IMR-90 (cell line): ENCODE results near the gene INMT. TPM values are rescaled to one million over a fixed set of nuclear protein-coding genes. Genes with fewer than 3 reads are reported as not detected.

Experiments used
- ATAC-seq: fragments of 200-7000 bp; cut with Tn5 transposase; 2 replicates; pipeline ENCODE4 v1.9.1; 2020; ENCODE audit warnings: low read depth, mild to moderate bottlenecking, moderate library complexity
- BruUV-seq: library from RNA; stranded (reverse); fragments of 400-500 nt; replicated peaks from 2 replicates; lab custom pipeline; 2021; lab: Mats Ljungman, UMichigan
- CTCF ChIA-PET: fragments of 300-600 bp; formaldehyde crosslinking; extraction: SDS; loops from one replicate; lab custom pipeline; 2021; ENCODE audit warnings: antibody characterized with exemption; lab: Yijun Ruan, JAX
- POLR2A ChIA-PET: fragments of 300-600 bp; sonication (Branson Sonifier 250); formaldehyde crosslinking; loops from one replicate; lab custom pipeline; 2022; ENCODE audit warnings: antibody characterized with exemption; ENCODE audit not compliant: unreplicated experiment; lab: Charles Lee
- DNase-seq: peaks from one replicate; pipeline ENCODE4 v3.0.0; 2013
- H2AFZ ChIP-seq: replicated peaks from 2 replicates; pipeline ENCODE3; 2013; ENCODE audit warnings: low read length, mild to moderate bottlenecking; ENCODE audit not compliant: poor library complexity
- H2AK5ac ChIP-seq: 2 replicates; pipeline ENCODE4 v1.6.1; 2013; ENCODE audit warnings: low read depth, low read length, inconsistent platforms
- H2AK9ac ChIP-seq: replicated peaks from 2 replicates; pipeline ENCODE3; 2013; ENCODE audit warnings: mild to moderate bottlenecking, low read depth, low read length, moderate library complexity; ENCODE audit not compliant: poor library complexity
- H2BK120ac ChIP-seq: 2 replicates; pipeline ENCODE4 v1.6.1; 2013; ENCODE audit warnings: low read depth, low read length, inconsistent platforms
- H2BK15ac ChIP-seq: 3 replicates; pipeline ENCODE4 v1.6.1; 2013; ENCODE audit warnings: low read depth, low read length, inconsistent platforms
- H2BK20ac ChIP-seq: 2 replicates; pipeline ENCODE4 v1.6.1; 2013; ENCODE audit warnings: low read depth, mild to moderate bottlenecking, inconsistent platforms, low read length, moderate library complexity
- H2BK5ac ChIP-seq: 2 replicates; pipeline ENCODE4 v1.6.1; 2013; ENCODE audit warnings: mild to moderate bottlenecking, low read depth, low read length, inconsistent platforms; ENCODE audit not compliant: poor library complexity, severe bottlenecking
- H3K14ac ChIP-seq: replicated peaks from 2 replicates; pipeline ENCODE4 v1.6.1; 2013; ENCODE audit warnings: low read depth, low read length, inconsistent platforms
- H3K18ac ChIP-seq: 2 replicates; pipeline ENCODE4 v1.6.1; 2013; ENCODE audit warnings: low read depth, low read length, control low read depth
- H3K23ac ChIP-seq: 2 replicates; pipeline ENCODE4 v1.6.1; 2013; ENCODE audit warnings: low read depth, low read length, inconsistent platforms
- H3K27ac ChIP-seq: 2 replicates; pipeline ENCODE4 v1.5.1; 2013; ENCODE audit warnings: mild to moderate bottlenecking, control low read depth, low read length; ENCODE audit not compliant: insufficient read depth
- H3K27me3 ChIP-seq: 2 replicates; pipeline ENCODE4 v1.6.1; 2013; ENCODE audit warnings: low read length; ENCODE audit not compliant: control insufficient read depth, insufficient read depth
- H3K36me3 ChIP-seq: 2 replicates; pipeline ENCODE4 v1.6.1; 2013; ENCODE audit warnings: low read length, mixed read lengths; ENCODE audit not compliant: control insufficient read depth, insufficient read depth
- H3K4ac ChIP-seq: 2 replicates; pipeline ENCODE4 v1.6.1; 2013; ENCODE audit warnings: low read depth, low read length, inconsistent platforms
- H3K4me1 ChIP-seq: 2 replicates; pipeline ENCODE4 v1.6.1; 2013; ENCODE audit warnings: low read length, mixed read lengths; ENCODE audit not compliant: control insufficient read depth, insufficient read depth
- H3K4me2 ChIP-seq: 2 replicates; pipeline ENCODE4 v1.6.1; 2013; ENCODE audit warnings: low read depth, mild to moderate bottlenecking, control low read depth, low read length, moderate library complexity
- H3K4me3 ChIP-seq: 2 replicates; pipeline ENCODE4 v1.5.1; 2013; ENCODE audit warnings: low read depth, mild to moderate bottlenecking, control low read depth, low read length, moderate library complexity; ENCODE audit not compliant: insufficient read depth
- H3K56ac ChIP-seq: 2 replicates; pipeline ENCODE4 v1.6.1; 2013; ENCODE audit warnings: low read length, inconsistent platforms; ENCODE audit not compliant: insufficient read depth; ENCODE audit errors: extremely low read depth
- H3K79me1 ChIP-seq, 2 experiments: 2 replicates each; pipeline ENCODE4 v1.6.1; 2013; ENCODE audit warnings: low read length in 2 of 2, inconsistent platforms in 1 of 2, low read depth in 1 of 2
- H3K9ac ChIP-seq: 2 replicates; pipeline ENCODE4 v1.6.1; 2013; ENCODE audit warnings: low read depth, low read length, control low read depth
- H3K9me1 ChIP-seq: 2 replicates; pipeline ENCODE4 v1.6.1; 2013; ENCODE audit warnings: low read length, inconsistent platforms; ENCODE audit not compliant: insufficient read depth
- H3K9me3 ChIP-seq: 2 replicates; pipeline ENCODE4 v1.6.1; 2013; ENCODE audit warnings: low read length; ENCODE audit not compliant: control insufficient read depth, insufficient read depth
- H4K20me1 ChIP-seq: 2 replicates; pipeline ENCODE4 v1.6.1; 2013; ENCODE audit warnings: low read length, inconsistent platforms; ENCODE audit not compliant: insufficient read depth
- H4K5ac ChIP-seq: 2 replicates; pipeline ENCODE4 v1.6.1; 2013; ENCODE audit warnings: mild to moderate bottlenecking, low read depth, low read length, control low read depth
- H4K8ac ChIP-seq, 2 experiments: 2 replicates each; pipeline ENCODE4 v1.6.1; 2013; ENCODE audit warnings: low read depth in 2 of 2, low read length in 2 of 2, control low read depth in 1 of 2, inconsistent platforms in 1 of 2
- H4K91ac ChIP-seq: 2 replicates; pipeline ENCODE4 v1.6.1; 2013; ENCODE audit warnings: low read depth, low read length, inconsistent platforms; ENCODE audit not compliant: insufficient read depth
- BHLHE40 ChIP-seq: fragments of 150-350 bp; IDR thresholded peaks from 2 replicates; pipeline ENCODE4 v1.6.1; 2016; ENCODE audit warnings: mild to moderate bottlenecking, low read depth, low read length
- CEBPB ChIP-seq: IDR thresholded peaks from 2 replicates; pipeline ENCODE4 v1.6.1; 2012; ENCODE audit warnings: low read depth, low read length, improper control_type of control experiment
- CHD1 ChIP-seq: IDR thresholded peaks from 2 replicates; pipeline ENCODE4 v1.6.1; 2012; ENCODE audit warnings: low read depth, low read length, improper control_type of control experiment
- CTCF ChIP-seq: conservative IDR thresholded peaks from 2 replicates; pipeline ENCODE4 v1.5.1; 2012; ENCODE audit warnings: mild to moderate bottlenecking, low read depth, low read length, improper control_type of control experiment
- ELK1 ChIP-seq: fragments of 150-350 bp; IDR thresholded peaks from 2 replicates; pipeline ENCODE4 v1.6.1; 2016; ENCODE audit warnings: low read depth, mild to moderate bottlenecking, low read length, moderate library complexity, borderline replicate concordance
- MAFK ChIP-seq: IDR thresholded peaks from 2 replicates; pipeline ENCODE4 v1.6.1; 2012; ENCODE audit warnings: low read depth, low read length, improper control_type of control experiment
- MAZ ChIP-seq: IDR thresholded peaks from 2 replicates; pipeline ENCODE4 v1.6.1; 2012; ENCODE audit warnings: low read depth, mild to moderate bottlenecking, low read length, improper control_type of control experiment, moderate library complexity, borderline replicate concordance
- POLR2A ChIP-seq: IDR thresholded peaks from 2 replicates; pipeline ENCODE4 v1.6.1; 2012; ENCODE audit warnings: mild to moderate bottlenecking, low read depth, low read length
- RAD21 ChIP-seq: IDR thresholded peaks from 2 replicates; pipeline ENCODE4 v1.6.1; 2012; ENCODE audit warnings: low read length, improper control_type of control experiment
- RFX5 ChIP-seq: IDR thresholded peaks from 2 replicates; pipeline ENCODE4 v1.8.0; 2012; ENCODE audit warnings: low read depth, mild to moderate bottlenecking, low read length, moderate library complexity
- SMC3 ChIP-seq: fragments of 150-350 bp; IDR thresholded peaks from 2 replicates; pipeline ENCODE4 v1.6.1; 2016; ENCODE audit warnings: low read depth, mild to moderate bottlenecking, antibody characterized with exemption, low read length, moderate library complexity
- USF2 ChIP-seq: fragments of 150-350 bp; IDR thresholded peaks from 2 replicates; pipeline ENCODE4 v1.6.1; 2017; ENCODE audit warnings: mild to moderate bottlenecking, antibody characterized with exemption, low read length, low read depth
- WGBS, 2 experiments: methylation state at CpG; one replicate each; pipeline versions ENCODE4 v1.1.5 to v1.1.7; 2013; ENCODE audit warnings: missing lambda C conversion rate in 2 of 2; ENCODE audit not compliant: insufficient read length in 1 of 2; ENCODE audit errors: extremely low coverage in 2 of 2; 5-methylcytosine and 5-hydroxymethylcytosine counted together
- dilution Hi-C: fragments of 300-500 bp; cut with HindIII; formaldehyde crosslinking; loops from one replicate; pipeline ENCODE4 v1.14.3; 2018; ENCODE audit warnings: low sequenced_read_pairs; ENCODE audit not compliant: unreplicated experiment
- in situ Hi-C: fragments of 300-500 bp; cut with MboI; formaldehyde crosslinking; loops from 3 replicates; pipeline ENCODE4 v1.14.3; 2019; ENCODE audit warnings: low sequenced_read_pairs, inconsistent platforms, mixed read lengths
- intact Hi-C: fragments of 100-400 bp; cut with micrococcal nuclease; formaldehyde crosslinking; loops from 2 replicates; pipeline ENCODE4 v1.10.0; 2022
- polyA plus RNA-seq, 3 experiments: library from polyadenylated mRNA; depleted of rRNA; stranded (reverse); fragments of >200 nt; gene quantifications; 2 replicates each; pipeline ENCODE4 v1.2.3, GENCODE V29; 2012; ENCODE audit warnings: low replicate concordance in 1 of 3
- total RNA-seq: library from RNA; depleted of rRNA; stranded (reverse); fragments of >200 nt; gene quantifications from 2 replicates; pipeline ENCODE4 v1.2.3, GENCODE V29; 2012

INMT gene
- total and polyA plus RNA-seq, 2 of the 4 experiments (the other 2 are of a cell fraction), result 0.39 to 2.2 TPM

GRCh38 chr7:30729642-30730041 is 22.3 kb upstream of the INMT start:
- no peak overlapping the region for H2BK20ac ChIP-seq
- intact Hi-C loops (no loop called here), dilution Hi-C loops (no loop called here), in situ Hi-C loops (no loop called here)
- DNase-seq (no peak), ATAC-seq (no peak)
- H3K79me1 ChIP-seq, result no peaks in the 10 kb centered on the region
- H2BK15ac ChIP-seq, result no peak overlapping the region
- H3K4me2 ChIP-seq, result no peak overlapping the region
- no peak overlapping the region for H3K4me3 ChIP-seq
- POLR2A ChIA-PET, result no interaction called here
- no peaks in the 10 kb centered on the region for H3K9me3 ChIP-seq
- H2AK9ac ChIP-seq, result no peak overlapping the region
- BruUV-seq, result no TSS peak
- no peaks in the 10 kb centered on the region for H4K20me1 ChIP-seq
- H3K27ac ChIP-seq, result no peak overlapping the region
- CTCF ChIA-PET, result interaction anchor here (0.8 kb wide), 1 partner anchor 11 kb away, joined by 5 read pairs; no protein-coding TSS in a partner anchor
- no peak overlapping the region for H2AK5ac ChIP-seq
- no peak overlapping the region for H2AFZ ChIP-seq
- H3K23ac ChIP-seq, result no peak overlapping the region
- WGBS, 2 experiments, result 33% methylated on average over 1 of the region's 2 CpGs; no CpG with 5 or more reads in 1 of the 2 experiments
- peaks cover 55% of the 10 kb centered on the region for H3K27me3 ChIP-seq
- no peaks in the 10 kb centered on the region for H3K36me3 ChIP-seq
- H4K8ac ChIP-seq, result no peak overlapping the region
- H3K56ac ChIP-seq, result no peak overlapping the region
- H3K14ac ChIP-seq, result no peak overlapping the region
- no peak overlapping the region for H3K4ac ChIP-seq
- no peak overlapping the region for H3K9ac ChIP-seq
- no peak overlapping the region for H4K5ac ChIP-seq
- no peak overlapping the region for H4K91ac ChIP-seq
- no peaks in the 10 kb centered on the region for H3K4me1 ChIP-seq
- no peak overlapping the region for H3K18ac ChIP-seq
- H2BK120ac ChIP-seq, result no peak overlapping the region
- H3K9me1 ChIP-seq, result no peaks in the 10 kb centered on the region
- TF ChIP-seq USF2 (no peak), CEBPB (no peak), MAFK (no peak), CTCF (no peak), ELK1 (no peak), RFX5 (no peak), BHLHE40 (no peak), RAD21 (no peak), SMC3 (no peak), POLR2A (no peak), CHD1 (no peak), MAZ (no peak)
- no peak overlapping the region for H2BK5ac ChIP-seq
